GM19372 (cell line): ENCODE results near the gene ANXA8.

Experiments used
- ATAC-seq: cut with Tn5 transposase; IDR thresholded peaks from one replicate; pipeline ENCODE4 v1.9.1; 2021; ENCODE audit warnings: mild to moderate bottlenecking, low read depth, moderate library complexity; ENCODE audit not compliant: unreplicated experiment

The ANXA8 gene

GRCh38 chr10:47449102-47449978 is 34.6 kb downstream of the ANXA8 start:
- no peak for ATAC-seq

- ATAC-seq, result no peak
Observed at GRCh38 chr10:47447705-47448104, 36.2 kb downstream of the ANXA8 start.

- ATAC-seq, result no peak
Observed at GRCh38 chr10:47447209-47447608, 36.7 kb downstream of the ANXA8 start.

- no peak for ATAC-seq
Observed at GRCh38 chr10:47445720-47446119, 38.2 kb downstream of the ANXA8 start.

GRCh38 chr10:47444047-47444446 is 39.9 kb downstream of the ANXA8 start:
- ATAC-seq, result no peak

- no peak for ATAC-seq
Observed at GRCh38 chr10:47443145-47443544, 40.8 kb downstream of the ANXA8 start.

- ATAC-seq, result no peak
Observed at GRCh38 chr10:47442351-47442750, 41.6 kb downstream of the ANXA8 start.

GRCh38 chr10:47441938-47442337 is 42.0 kb downstream of the ANXA8 start:
- ATAC-seq, result no peak

GRCh38 chr10:47440207-47440606 is 43.7 kb downstream of the ANXA8 start:
- no peak for ATAC-seq

GRCh38 chr10:47438857-47439474 is 44.9 kb downstream of the ANXA8 start:
- ATAC-seq, result no peak

GRCh38 chr10:47435081-47435480 is 48.8 kb downstream of the ANXA8 start:
- ATAC-seq, result no peak

GRCh38 chr10:47425813-47426419 is 58.0 kb downstream of the ANXA8 start:
- ATAC-seq, result no peak

GRCh38 chr10:47424231-47424630 is 59.7 kb downstream of the ANXA8 start:
- ATAC-seq, result no peak

GRCh38 chr10:47423476-47423875 is 60.4 kb downstream of the ANXA8 start:
- ATAC-seq, result no peak

GRCh38 chr10:47421057-47421952 is 62.6 kb downstream of the ANXA8 start:
- no peak for ATAC-seq

GRCh38 chr10:47420305-47421056 is 63.4 kb downstream of the ANXA8 start:
- no peak for ATAC-seq

GRCh38 chr10:47419421-47419820 is 64.5 kb downstream of the ANXA8 start:
- no peak for ATAC-seq

- no peak for ATAC-seq
Observed at GRCh38 chr10:47418966-47419365, 64.9 kb downstream of the ANXA8 start.

- ATAC-seq, result no peak
Observed at GRCh38 chr10:47418321-47418720, 65.6 kb downstream of the ANXA8 start.
